ENCODE results near the gene STK4.

- TF ChIP-seq POLR2A (IDR thresholded peaks at IDR 0.05; ENCODE audit: low read depth, low read length) (no peak), POLR2AphosphoS5 (IDR thresholded peaks at IDR 0.05; ENCODE audit: low read depth, low read length) (no peak)
Observed at GRCh38 chr20:44931911-44932310, 34.4 kb upstream of the STK4 start.
